Psoas muscle (tissue), 8 donors: ENCODE data around the gene CNPY4. TPM values are rescaled to one million over a fixed set of nuclear protein-coding genes. Genes with fewer than 3 reads are reported as not detected.
"Not testable (repeated sequence)": the region's sequence is repeated elsewhere in the genome, so short reads cannot be mapped to it uniquely, and the experiment has no call there.

ENCODE experiments used
- ATAC-seq, 4 donors: fragments of 200-7000 bp; cut with Tn5 transposase; one replicate each; pipeline ENCODE4 v1.9.1; 2020; ENCODE audit warnings: moderate library complexity in 3 of 4, mild to moderate bottlenecking in 2 of 4
- DNase-seq, 2 donors: peaks; one replicate each; pipeline ENCODE4 v3.0.0-alpha.2; 2020
- H3K27ac ChIP-seq: fragments of 200-600 bp; one replicate; pipeline ENCODE4 v1.8.0; 2022
- H3K27me3 ChIP-seq, 3 donors: fragments of 200-600 bp in 1 of 3; one replicate each; pipeline versions ENCODE4 v1.6.1 to v1.8.0; 2013 to 2022; ENCODE audit warnings: low read length in 2 of 3, mild to moderate bottlenecking in 2 of 3, moderate library complexity in 1 of 3; ENCODE audit not compliant: insufficient read depth in 3 of 3
- H3K36me3 ChIP-seq, 2 donors: fragments of 200-600 bp in 1 of 2; one replicate each; pipeline versions ENCODE4 v1.6.1 to v1.8.0; 2013 to 2022; ENCODE audit warnings: low read depth in 1 of 2, mild to moderate bottlenecking in 1 of 2, moderate library complexity in 1 of 2; ENCODE audit not compliant: insufficient read depth in 1 of 2
- H3K4me1 ChIP-seq: fragments of 200-600 bp; one replicate; pipeline ENCODE4 v1.8.0; 2022
- H3K4me3 ChIP-seq: fragments of 200-600 bp; one replicate; pipeline ENCODE4 v1.8.0; 2022; ENCODE audit warnings: mild to moderate bottlenecking
- H3K9me3 ChIP-seq: fragments of 200-600 bp; one replicate; pipeline ENCODE4 v1.8.0; 2022
- WGBS, 3 donors: extraction: QIAGEN DNeasy Blood & Tissue Kit; methylation state at CpG; one replicate each; pipeline versions ENCODE4 v1.1.6 to v1.1.7; 2013; 5-methylcytosine and 5-hydroxymethylcytosine counted together
- intact Hi-C, 2 donors: fragments of 100-400 bp; cut with DNase I; formaldehyde crosslinking; loops; one replicate each; pipeline versions ENCODE4 v1.11.0 to v1.14.2; 2022
- polyA plus RNA-seq, 3 donors: library from polyadenylated mRNA; stranded (reverse); fragments of 200-250 nt; gene quantifications; one replicate each; pipeline ENCODE4 v1.2.3, GENCODE V29; 2013
- total RNA-seq, 4 donors: library from RNA; stranded (reverse); fragmentation: NEBNext Ultra II Directional in 2 of 4; extraction: Animal tissue kit (Norgen Biotek cat#: 25700) in 2 of 4; gene quantifications; one replicate each; pipeline versions ENCODE4 v1.2.1 to v1.2.4, GENCODE V29; 2021 to 2023
- TF ChIP-seq, protein P1 (sequence below): fragments of 200-600 bp; IDR thresholded peaks from one replicate; pipeline ENCODE4 v1.8.0; 2022; ENCODE audit warnings: antibody characterized with exemption
- donor health status: healthy with polysubstance abuse.
- donor health status: DM: no; HTN: no; CAD: no; lungs with moderate emphysema.
- donor health status: Bipolar disorder and iron deficiency.
- donor health status: healthy.
- donor health status: DM: yes; HTN: yes; CAD: no.
- donor health status: DM: no; HTN: no; CAD: no.
- donor health status: DM: no; HTN: no; CAD: no.
- donor health status: DM: yes; HTN: yes; CAD: no.

CNPY4 gene
- total and polyA plus RNA-seq, 7 donors = 2.2 to 7.0 (median 2.9) TPM

DNA sequence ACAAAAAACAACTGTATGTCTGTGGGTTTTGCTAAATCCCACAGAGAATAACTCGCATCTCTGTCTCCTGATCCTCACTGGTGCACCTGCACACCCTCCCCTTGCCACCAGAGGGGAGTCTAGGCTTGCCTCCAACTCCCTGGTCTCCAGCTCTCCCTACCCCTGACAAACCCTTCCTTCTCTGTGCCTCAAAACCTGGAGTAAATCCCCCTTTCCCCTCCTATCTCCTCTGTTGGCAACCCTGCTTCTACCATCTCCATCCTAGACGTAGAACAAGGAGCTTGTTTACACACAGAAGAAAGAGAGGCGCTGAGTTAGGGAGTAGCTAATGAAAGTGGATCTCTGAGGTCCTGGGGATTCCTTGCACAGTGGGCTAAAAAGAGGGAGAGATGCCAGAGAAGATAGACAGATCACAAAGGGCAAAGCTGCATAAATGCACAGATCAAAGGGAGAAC lies 13.3 kb downstream of the CNPY4 start:
- 19 to 31% (median 26%) methylated on average over 3 of the region's 3 CpGs for WGBS, 3 donors
- no peaks in the 10 kb centered on the region for H3K9me3 ChIP-seq

DNA sequence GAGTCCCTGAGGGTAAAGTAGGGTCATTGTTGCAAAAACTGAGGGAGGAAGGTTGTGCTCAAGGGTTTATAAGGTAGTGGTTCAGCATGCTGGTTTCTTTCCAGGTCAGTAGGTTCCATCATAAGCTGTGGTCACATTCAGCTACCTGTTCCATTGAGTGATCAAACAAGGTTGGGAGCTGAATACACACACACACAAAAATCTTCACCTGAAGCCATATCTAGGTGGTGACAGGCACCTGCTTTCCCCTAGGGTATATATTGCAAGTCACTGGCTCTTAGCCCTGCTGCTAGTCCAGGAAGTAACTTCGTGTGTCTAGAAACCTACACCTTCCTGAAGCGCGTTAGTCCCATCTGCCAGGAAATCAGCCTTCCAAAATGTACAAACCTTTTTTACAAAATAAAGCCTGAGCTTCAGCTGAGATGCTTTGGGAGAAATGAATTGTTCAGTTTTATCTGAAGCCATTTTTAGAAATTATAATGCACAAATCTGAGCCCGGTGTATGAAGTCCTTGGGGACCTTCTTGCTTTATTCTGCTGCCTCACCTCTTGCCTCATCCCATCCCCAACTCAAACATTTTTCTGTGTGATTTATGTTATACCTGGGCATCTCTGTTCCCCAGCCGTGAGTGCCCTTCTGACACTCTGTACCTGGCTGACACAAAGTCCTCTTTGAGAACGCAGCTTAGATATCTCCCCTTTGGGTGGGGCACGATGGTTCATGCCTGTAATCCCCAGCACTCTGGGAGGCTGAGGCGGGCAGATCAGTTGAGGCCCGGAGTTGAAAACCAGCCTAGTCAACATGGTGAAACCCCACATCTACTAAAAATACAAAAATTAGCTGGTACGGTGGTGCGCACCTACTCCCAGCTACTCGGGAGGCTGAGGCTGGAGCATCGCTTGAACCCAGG lies 18.7 kb downstream of the CNPY4 start:
- no peaks in the 10 kb centered on the region for H3K9me3 ChIP-seq
- H3K27me3 ChIP-seq = no peaks in the 10 kb centered on the region
- DNase-seq (no peak), ATAC-seq (no peak)
- TF ChIP-seq, protein P1, sequence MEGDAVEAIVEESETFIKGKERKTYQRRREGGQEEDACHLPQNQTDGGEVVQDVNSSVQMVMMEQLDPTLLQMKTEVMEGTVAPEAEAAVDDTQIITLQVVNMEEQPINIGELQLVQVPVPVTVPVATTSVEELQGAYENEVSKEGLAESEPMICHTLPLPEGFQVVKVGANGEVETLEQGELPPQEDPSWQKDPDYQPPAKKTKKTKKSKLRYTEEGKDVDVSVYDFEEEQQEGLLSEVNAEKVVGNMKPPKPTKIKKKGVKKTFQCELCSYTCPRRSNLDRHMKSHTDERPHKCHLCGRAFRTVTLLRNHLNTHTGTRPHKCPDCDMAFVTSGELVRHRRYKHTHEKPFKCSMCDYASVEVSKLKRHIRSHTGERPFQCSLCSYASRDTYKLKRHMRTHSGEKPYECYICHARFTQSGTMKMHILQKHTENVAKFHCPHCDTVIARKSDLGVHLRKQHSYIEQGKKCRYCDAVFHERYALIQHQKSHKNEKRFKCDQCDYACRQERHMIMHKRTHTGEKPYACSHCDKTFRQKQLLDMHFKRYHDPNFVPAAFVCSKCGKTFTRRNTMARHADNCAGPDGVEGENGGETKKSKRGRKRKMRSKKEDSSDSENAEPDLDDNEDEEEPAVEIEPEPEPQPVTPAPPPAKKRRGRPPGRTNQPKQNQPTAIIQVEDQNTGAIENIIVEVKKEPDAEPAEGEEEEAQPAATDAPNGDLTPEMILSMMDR = no peak
- 74 to 78% (median 75%) methylated on average over 13 of the region's 13 CpGs for WGBS, 3 donors
- H3K27ac ChIP-seq = no peak overlapping the region
- no peaks in the 10 kb centered on the region for H3K4me1 ChIP-seq
- H3K36me3 ChIP-seq = no peaks in the 10 kb centered on the region
- H3K4me3 ChIP-seq = no peak overlapping the region
- intact Hi-C loops = no loop called here

More for the DNA sequence above, 13.3 kb downstream of the CNPY4 start:
- DNase-seq = no peak
- peak; percentile 50 to 74 (median 60) for ATAC-seq
- peaks cover 6% of the 10 kb centered on the region for H3K4me1 ChIP-seq
- no peaks in the 10 kb centered on the region for H3K27me3 ChIP-seq
- TF ChIP-seq, protein P1 = peak; percentile 63
- intact Hi-C loops = no loop called here
- H3K36me3 ChIP-seq = no peaks in the 10 kb centered on the region
- H3K4me3 ChIP-seq = no peak overlapping the region
- H3K27ac ChIP-seq = no peak overlapping the region

DNA sequence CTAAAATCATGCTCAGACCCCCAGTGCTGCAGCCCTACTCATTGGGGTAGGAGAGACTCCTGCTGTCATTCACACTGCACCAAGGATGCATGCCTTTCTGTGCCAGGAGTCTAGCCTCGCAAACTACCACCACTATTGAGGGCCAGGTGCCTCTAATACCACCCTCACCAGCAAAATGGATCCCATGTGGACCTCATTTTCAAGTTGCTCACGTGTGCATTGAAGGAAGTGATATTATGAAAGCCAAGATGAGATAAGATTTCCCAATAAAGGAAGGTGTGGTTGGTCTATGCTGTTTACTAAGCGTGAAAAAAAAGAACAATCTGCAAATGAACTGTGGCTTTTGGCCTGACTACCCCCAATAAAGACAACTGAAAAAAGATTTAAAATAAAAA lies 22.1 kb downstream of the CNPY4 start:
- DNase-seq (no peak), ATAC-seq (no peak)
- H3K27ac ChIP-seq = no peak overlapping the region
- intact Hi-C loops = no loop called here
- no peaks in the 10 kb centered on the region for H3K27me3 ChIP-seq
- H3K4me1 ChIP-seq = no peaks in the 10 kb centered on the region
- H3K36me3 ChIP-seq = no peaks in the 10 kb centered on the region
- TF ChIP-seq, protein P1 = no peak
- H3K4me3 ChIP-seq = no peak overlapping the region
- 64 to 68% (median 64%) methylated on average over 3 of the region's 3 CpGs for WGBS, 3 donors
- no peaks in the 10 kb centered on the region for H3K9me3 ChIP-seq

DNA sequence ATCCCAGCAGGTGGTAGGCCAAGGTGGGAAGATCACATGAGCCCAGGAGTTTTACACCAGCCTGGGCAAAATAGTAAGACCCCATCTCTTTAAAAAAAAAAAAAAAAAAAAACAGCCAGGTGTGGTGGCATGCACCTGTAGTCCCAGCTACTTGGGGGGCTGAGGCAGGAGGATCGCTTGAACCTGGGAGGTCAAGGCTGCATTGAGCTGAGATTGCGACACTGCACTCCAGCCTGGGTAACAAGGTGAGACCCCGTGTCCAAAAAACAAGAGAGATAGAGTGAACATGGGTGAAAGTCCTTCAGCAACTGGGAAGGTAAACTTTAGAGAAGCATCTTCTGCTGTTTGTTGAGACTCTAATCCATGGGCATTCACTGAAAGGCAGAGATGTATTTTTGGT lies 23.0 kb downstream of the CNPY4 start:
- no peak for DNase-seq
- Histone ChIP-seq H3K27me3 (no peaks in the 10 kb centered on the region), H3K9me3 (no peaks in the 10 kb centered on the region), H3K36me3 (no peaks in the 10 kb centered on the region), H3K27ac (no peak overlapping the region), H3K4me1 (no peaks in the 10 kb centered on the region), H3K4me3 (no peak overlapping the region)
- 92 to 98% (median 96%) methylated on average over 3 of the region's 3 CpGs for WGBS, 3 donors
- ATAC-seq = no peak
- intact Hi-C loops = no loop called here
- TF ChIP-seq, protein P1 = no peak

DNA sequence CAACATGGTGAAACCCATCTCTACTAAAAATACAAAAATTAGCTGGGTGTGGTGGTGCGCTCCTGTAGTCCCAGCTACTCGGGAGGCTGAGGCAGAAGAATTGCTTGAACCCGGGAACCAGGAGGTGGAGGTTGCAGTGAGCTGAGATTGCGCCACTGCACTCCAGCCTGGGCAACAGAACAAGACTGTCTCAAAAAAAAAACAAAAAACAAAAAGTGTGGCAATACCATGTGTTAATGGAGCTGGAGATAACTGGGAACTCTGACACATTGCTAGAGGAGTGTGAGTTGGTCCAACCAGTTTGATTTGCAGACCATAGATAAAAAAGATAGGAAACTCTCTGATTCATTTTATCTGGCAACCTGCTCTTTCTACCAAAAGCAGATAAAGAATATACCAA lies 26.9 kb downstream of the CNPY4 start:
- H3K4me3 ChIP-seq, H3K9me3 ChIP-seq, H3K36me3 ChIP-seq, ATAC-seq, DNase-seq, H3K27me3 ChIP-seq, H3K27ac ChIP-seq, intact Hi-C loops: not testable (repeated sequence)
- peaks cover 15% of the 10 kb centered on the region for H3K4me1 ChIP-seq
- WGBS, 3 donors = 92 to 97% (median 92%) methylated on average over 4 of the region's 4 CpGs
